ENCODE data around the gene GMPPB.

The GMPPB gene

GRCh38 chr3:49711489-49711888 lies 12.3 kb downstream of the GMPPB start:
- Histone ChIP-seq H3K4me1 (ENCODE audit: control insufficient read depth in 1 of 2, insufficient read depth in 1 of 2, low read depth in 1 of 2, low read length in 1 of 2) (no peaks in the 10 kb centered on the region), H3K27me3 (no peaks in the 10 kb centered on the region), H3K36me3 (peaks cover 68% of the 10 kb centered on the region), H3K9me3 (no peaks in the 10 kb centered on the region), H3K4me3 (ENCODE audit: low read depth in 1 of 2, low read length in 1 of 2) (no peak overlapping the region), H3K27ac (no peak overlapping the region)
- TF ChIP-seq CTCF (IDR thresholded peaks at IDR 0.05), result no peak

- Histone ChIP-seq H3K4me1 (ENCODE audit: control insufficient read depth in 1 of 2, insufficient read depth in 1 of 2, low read depth in 1 of 2, low read length in 1 of 2) (no peaks in the 10 kb centered on the region), H3K27me3 (no peaks in the 10 kb centered on the region), H3K36me3 (peaks cover 68% of the 10 kb centered on the region), H3K9me3 (no peaks in the 10 kb centered on the region), H3K4me3 (ENCODE audit: low read depth in 1 of 2, low read length in 1 of 2) (no peak overlapping the region), H3K27ac (no peak overlapping the region)
- TF ChIP-seq CTCF (IDR thresholded peaks at IDR 0.05), result no peak
Measured at GRCh38 chr3:49709852-49710251, 13.9 kb downstream of the GMPPB start.

GRCh38 chr3:49707113-49707480 lies 16.7 kb downstream of the GMPPB start:
- Histone ChIP-seq H3K4me3 (ENCODE audit: low read depth in 1 of 2, low read length in 1 of 2) (no peak overlapping the region), H3K27ac (no peak overlapping the region), H3K9me3 (no peaks in the 10 kb centered on the region), H3K27me3 (no peaks in the 10 kb centered on the region), H3K36me3 (peaks cover 71% of the 10 kb centered on the region), H3K4me1 (ENCODE audit: control insufficient read depth in 1 of 2, insufficient read depth in 1 of 2, low read depth in 1 of 2, low read length in 1 of 2) (no peaks in the 10 kb centered on the region)
- TF ChIP-seq CTCF (IDR thresholded peaks at IDR 0.05), result no peak

GRCh38 chr3:49706456-49707112 lies 17.2 kb downstream of the GMPPB start:
- Histone ChIP-seq H3K36me3 (peaks cover 73% of the 10 kb centered on the region), H3K27me3 (no peaks in the 10 kb centered on the region), H3K4me3 (ENCODE audit: low read depth in 1 of 2, low read length in 1 of 2) (no peak overlapping the region), H3K27ac (no peak overlapping the region), H3K4me1 (ENCODE audit: control insufficient read depth in 1 of 2, insufficient read depth in 1 of 2, low read depth in 1 of 2, low read length in 1 of 2) (no peaks in the 10 kb centered on the region), H3K9me3 (no peaks in the 10 kb centered on the region)
- no peak for TF ChIP-seq CTCF (IDR thresholded peaks at IDR 0.05)

- Histone ChIP-seq H3K27me3 (no peaks in the 10 kb centered on the region), H3K36me3 (peaks cover 77% of the 10 kb centered on the region), H3K4me3 (ENCODE audit: low read depth in 1 of 2, low read length in 1 of 2) (no peak overlapping the region), H3K9me3 (no peaks in the 10 kb centered on the region), H3K4me1 (ENCODE audit: control insufficient read depth in 1 of 2, insufficient read depth in 1 of 2, low read depth in 1 of 2, low read length in 1 of 2) (no peaks in the 10 kb centered on the region), H3K27ac (no peak overlapping the region)
- no peak for TF ChIP-seq CTCF (IDR thresholded peaks at IDR 0.05)
Measured at GRCh38 chr3:49705390-49705960, 18.3 kb downstream of the GMPPB start.

Data from neutrophil (primary cell).